ENCODE measurements around the gene PDE3A. TPM values are rescaled to one million over a fixed set of nuclear protein-coding genes. Genes with fewer than 3 reads are reported as not detected.

Gene PDE3A
- total RNA-seq, 1 experiment from 2014 or later, result 0.12 TPM

DNA sequence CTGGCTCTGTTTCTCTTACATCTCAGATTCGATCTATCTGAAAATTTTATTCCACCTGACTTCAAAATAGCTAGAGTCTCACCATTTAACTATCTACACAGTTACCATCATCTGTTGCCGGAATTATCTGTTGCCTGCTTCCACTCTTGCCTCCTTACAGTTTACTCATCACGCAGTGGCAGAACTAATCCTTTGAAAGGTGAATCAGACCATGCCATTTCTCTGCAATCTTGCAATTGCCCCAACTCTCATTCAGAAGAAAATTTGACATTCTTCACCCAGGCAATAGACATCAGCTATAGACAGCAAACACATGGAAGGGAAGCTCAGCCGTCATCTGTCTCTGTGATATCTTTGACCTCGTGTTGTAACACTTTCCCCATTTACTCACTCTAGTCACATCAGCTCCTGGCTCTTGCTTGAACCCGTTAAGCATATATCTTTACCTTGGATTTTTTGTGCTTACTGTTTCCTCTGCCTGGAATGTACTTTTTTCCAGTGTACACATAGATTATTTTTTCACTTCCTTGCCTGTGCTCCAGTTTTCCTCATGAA, 85.5 kb downstream of the PDE3A start:
- BruUV-seq (replicated peaks), result no TSS peak
- Histone ChIP-seq H3K9me2 (ENCODE audit: insufficient read depth) (no peaks in the 10 kb centered on the region), H3K36me3 (ENCODE audit: control insufficient read depth in 1 of 2, insufficient read depth in 2 of 2, low read length in 2 of 2) (no peaks in the 10 kb centered on the region), H2AFZ (ENCODE audit: low read depth, low read length, poor library complexity, severe bottlenecking) (no peak overlapping the region), H3K27me3 (ENCODE audit: insufficient read depth, low read length) (no peaks in the 10 kb centered on the region), H3K4me1 (ENCODE audit: control insufficient read depth in 1 of 2, insufficient read depth in 2 of 2, low read length in 2 of 2) (no peaks in the 10 kb centered on the region), H3K9me3 (ENCODE audit: control insufficient read depth in 1 of 2, insufficient read depth in 1 of 2, low read depth in 1 of 2, low read length in 2 of 2) (no peaks in the 10 kb centered on the region), H4K20me1 (ENCODE audit: insufficient read depth) (no peaks in the 10 kb centered on the region), H3K27ac (ENCODE audit: low read depth, low read length) (no peak overlapping the region), H3K9ac (ENCODE audit: low read length) (no peak overlapping the region), H3K4me2 (ENCODE audit: low read length) (no peak overlapping the region), H3K4me3 (replicated peaks in 1 of 2; ENCODE audit: low read depth in 1 of 2, low read length in 2 of 2) (no peak overlapping the region), H3K79me2 (ENCODE audit: insufficient read depth, low read length) (no peaks in the 10 kb centered on the region)
- no peak for ATAC-seq
- DNase-seq (ENCODE audit: low read depth, low spot score), result no peak
- ChIA-PET POLR2A (no interaction called here), CTCF (no interaction called here), RAD21 (ENCODE audit: low non-redundant PET in 1 of 2, low total read pairs in 2 of 2, uncharacterized antibody in 2 of 2, unreplicated experiment in 2 of 2) (no interaction called here)
- intact Hi-C loops (cut with micrococcal nuclease), result no loop called here
- no peak for TF ChIP-seq YY1 (IDR thresholded peaks at IDR 0.05; ENCODE audit: extremely low read depth, insufficient replicate concordance, low read depth, low read length)
- no peak for TF ChIP-seq TCF7L2 (IDR thresholded peaks at IDR 0.05; ENCODE audit: borderline replicate concordance, extremely low read depth, insufficient read depth, insufficient read length)
- TF ChIP-seq POLR2A (IDR thresholded peaks at IDR 0.05; ENCODE audit: borderline replicate concordance, extremely low read depth, insufficient read depth, insufficient read length), result no peak
- TF ChIP-seq, protein P1, sequence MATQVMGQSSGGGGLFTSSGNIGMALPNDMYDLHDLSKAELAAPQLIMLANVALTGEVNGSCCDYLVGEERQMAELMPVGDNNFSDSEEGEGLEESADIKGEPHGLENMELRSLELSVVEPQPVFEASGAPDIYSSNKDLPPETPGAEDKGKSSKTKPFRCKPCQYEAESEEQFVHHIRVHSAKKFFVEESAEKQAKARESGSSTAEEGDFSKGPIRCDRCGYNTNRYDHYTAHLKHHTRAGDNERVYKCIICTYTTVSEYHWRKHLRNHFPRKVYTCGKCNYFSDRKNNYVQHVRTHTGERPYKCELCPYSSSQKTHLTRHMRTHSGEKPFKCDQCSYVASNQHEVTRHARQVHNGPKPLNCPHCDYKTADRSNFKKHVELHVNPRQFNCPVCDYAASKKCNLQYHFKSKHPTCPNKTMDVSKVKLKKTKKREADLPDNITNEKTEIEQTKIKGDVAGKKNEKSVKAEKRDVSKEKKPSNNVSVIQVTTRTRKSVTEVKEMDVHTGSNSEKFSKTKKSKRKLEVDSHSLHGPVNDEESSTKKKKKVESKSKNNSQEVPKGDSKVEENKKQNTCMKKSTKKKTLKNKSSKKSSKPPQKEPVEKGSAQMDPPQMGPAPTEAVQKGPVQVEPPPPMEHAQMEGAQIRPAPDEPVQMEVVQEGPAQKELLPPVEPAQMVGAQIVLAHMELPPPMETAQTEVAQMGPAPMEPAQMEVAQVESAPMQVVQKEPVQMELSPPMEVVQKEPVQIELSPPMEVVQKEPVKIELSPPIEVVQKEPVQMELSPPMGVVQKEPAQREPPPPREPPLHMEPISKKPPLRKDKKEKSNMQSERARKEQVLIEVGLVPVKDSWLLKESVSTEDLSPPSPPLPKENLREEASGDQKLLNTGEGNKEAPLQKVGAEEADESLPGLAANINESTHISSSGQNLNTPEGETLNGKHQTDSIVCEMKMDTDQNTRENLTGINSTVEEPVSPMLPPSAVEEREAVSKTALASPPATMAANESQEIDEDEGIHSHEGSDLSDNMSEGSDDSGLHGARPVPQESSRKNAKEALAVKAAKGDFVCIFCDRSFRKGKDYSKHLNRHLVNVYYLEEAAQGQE (IDR thresholded peaks at IDR 0.05; ENCODE audit: low read depth), result no peak
- TF ChIP-seq CBX3 (IDR thresholded peaks at IDR 0.05; ENCODE audit: low read depth), result no peak
- no peak for TF ChIP-seq EGR1 (IDR thresholded peaks at IDR 0.05; ENCODE audit: low read depth)
- TF ChIP-seq POLR2AphosphoS5 (IDR thresholded peaks at IDR 0.05; ENCODE audit: low read depth, low read length), result no peak

All from HCT116 (cell line).